Suprapubic skin (tissue), 4 donors: ENCODE data around the gene PIK3CD. TPM values are rescaled to one million over a fixed set of nuclear protein-coding genes. Genes with fewer than 3 reads are reported as not detected.

Source experiments
- DNase-seq, 2 donors: peaks; one replicate each; pipeline ENCODE4 v3.0.0-alpha.2; 2019; ENCODE audit warnings: low spot score in 2 of 2
- H3K27ac ChIP-seq: fragments of 200-600 bp; sonication (generic); one replicate; pipeline ENCODE4 v1.5.1; 2019
- H3K27me3 ChIP-seq: fragments of 200-600 bp; sonication (generic); one replicate; pipeline ENCODE4 v1.5.1; 2019
- H3K36me3 ChIP-seq: fragments of 200-600 bp; sonication (generic); one replicate; pipeline ENCODE4 v1.5.1; 2019
- H3K4me1 ChIP-seq: fragments of 200-600 bp; sonication (generic); one replicate; pipeline ENCODE4 v1.5.1; 2019
- H3K4me3 ChIP-seq: fragments of 200-600 bp; sonication (generic); one replicate; pipeline ENCODE4 v1.5.1; 2019; ENCODE audit warnings: mild to moderate bottlenecking
- H3K9me3 ChIP-seq: fragments of 200-600 bp; sonication (generic); one replicate; pipeline ENCODE4 v1.5.1; 2019
- CTCF ChIP-seq, 2 donors: fragments of 200-600 bp in 1 of 2; fragments of 450-650 bp in 1 of 2; sonication (generic) in 1 of 2; IDR thresholded peaks; one replicate each; pipeline ENCODE4 v1.5.1; 2016 to 2019; ENCODE audit warnings: antibody characterized with exemption in 2 of 2, mild to moderate bottlenecking in 1 of 2, moderate library complexity in 1 of 2
- EP300 ChIP-seq: sonication (generic); formaldehyde crosslinking; IDR thresholded peaks from one replicate; pipeline ENCODE4 v1.6.1; 2017; ENCODE audit warnings: antibody characterized with exemption
- POLR2A ChIP-seq, 2 donors: fragments of 450-650 bp; IDR thresholded peaks; one replicate each; pipeline ENCODE4 v1.6.1; 2017; ENCODE audit warnings: antibody characterized with exemption in 2 of 2, mild to moderate bottlenecking in 2 of 2, moderate library complexity in 2 of 2
- POLR2AphosphoS5 ChIP-seq, 3 donors: sonication (generic); formaldehyde crosslinking; IDR thresholded peaks; one replicate each; pipeline ENCODE4 v1.6.1; 2017; ENCODE audit warnings: antibody characterized with exemption in 3 of 3
- WGBS: methylation state at CpG from one replicate; pipeline ENCODE4 v1.1.5; 2018; 5-methylcytosine and 5-hydroxymethylcytosine counted together
- total RNA-seq, 4 donors: library from RNA; depleted of rRNA; stranded (reverse); fragments of >200 nt; gene quantifications; one replicate each; pipeline ENCODE4 v1.1.0, GENCODE V29; 2016

Gene PIK3CD
- total RNA-seq: 1 to 10 TPM; 4.0 to 8.6 (median 6.4) TPM

DNA sequence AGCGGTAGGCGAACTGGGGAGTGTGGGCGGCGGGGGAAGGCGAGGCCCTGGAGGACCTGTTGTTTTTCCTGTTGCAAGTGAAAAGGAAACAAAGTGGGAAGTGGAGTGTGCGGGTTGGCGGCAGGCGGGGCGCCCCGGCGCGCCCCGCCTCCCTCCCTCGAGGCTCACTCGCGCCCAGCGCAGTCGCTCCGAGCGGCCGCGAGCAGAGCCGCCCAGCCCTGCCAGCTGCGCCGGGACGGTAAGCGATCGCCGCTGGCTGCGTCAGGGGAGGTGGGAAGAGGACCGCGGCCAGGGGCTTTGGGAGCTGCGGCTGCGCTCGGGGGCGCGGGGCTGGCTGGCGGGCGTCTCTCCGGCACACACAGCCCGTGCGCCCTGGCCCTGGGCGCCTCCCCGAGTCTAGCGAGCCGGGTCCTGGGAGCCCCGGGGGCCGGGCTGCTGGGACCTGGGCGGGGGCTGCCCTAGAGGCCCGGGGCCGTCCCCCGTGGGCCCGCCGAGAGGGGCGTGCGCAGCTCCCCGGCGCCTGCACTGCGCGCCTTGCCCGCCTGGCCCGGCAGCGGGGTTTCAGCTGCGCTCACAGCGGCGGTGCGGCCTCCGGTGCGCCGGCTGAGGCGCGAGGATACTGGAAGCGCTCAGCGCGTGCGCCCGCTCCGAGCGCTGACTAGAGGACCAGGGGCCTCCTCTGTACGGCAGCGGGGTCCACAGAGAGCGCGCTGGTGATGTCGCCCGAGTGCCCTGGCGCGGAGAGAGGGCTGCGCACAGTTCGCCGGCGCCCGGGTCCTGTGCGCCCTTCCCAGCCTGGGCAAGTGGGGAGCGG is at the start of gene PIK3CD:
Gene PIK3CD (plus strand): TSS at position 167 of the 814 bp plus-strand sequence. CDS start 58,725 bp downstream, outside the sequence.
- no peaks in the 10 kb centered on the region for H3K36me3 ChIP-seq
- WGBS: 0% methylated on average over 6 of the region's 94 CpGs
- no peaks in the 10 kb centered on the region for H3K9me3 ChIP-seq
- TF ChIP-seq EP300: no peak
- TF ChIP-seq CTCF (IDR thresholded peaks at IDR 0.05): no peak
- no peak for TF ChIP-seq POLR2AphosphoS5 (IDR thresholded peaks at IDR 0.05)
- TF ChIP-seq POLR2A (IDR thresholded peaks at IDR 0.05): no peak
- peaks cover 14% of the 10 kb centered on the region for H3K4me1 ChIP-seq
- peak within 1 kb of the TSS; percentile 66 for H3K27ac ChIP-seq
- peak within 1 kb of the TSS; percentile 59 for H3K4me3 ChIP-seq
- peaks cover 35% of the 10 kb centered on the region for H3K27me3 ChIP-seq
- no peak for DNase-seq

- peak in 1 of 2 donors; percentile 67 for DNase-seq
- no peak overlapping the region for H3K27ac ChIP-seq
- 87% methylated on average over 17 of the region's 26 CpGs for WGBS
These were observed 49.4 kb upstream of the PIK3CD start for GRCh38 chr1:9601942-9602793.

DNA sequence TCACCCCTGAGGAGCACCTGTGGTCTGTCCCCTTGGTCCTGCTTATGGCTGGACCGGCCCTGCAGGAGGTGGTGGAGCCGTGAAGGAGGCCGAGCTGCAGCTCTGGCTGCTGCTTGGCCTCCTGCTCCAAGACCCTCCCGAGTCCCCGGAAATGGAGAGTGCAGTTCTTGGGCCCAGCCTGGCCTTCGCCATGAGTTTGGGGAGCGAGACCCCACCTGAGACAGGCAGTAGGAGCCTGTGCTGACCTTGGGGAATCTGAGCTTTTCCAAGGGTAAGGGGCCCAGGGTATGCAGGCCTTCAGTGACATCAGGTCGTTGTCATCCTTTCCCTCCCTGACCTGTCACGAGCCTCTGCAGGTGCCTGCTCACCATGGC is 48.8 kb upstream of the PIK3CD start:
- H3K27me3 ChIP-seq: no peaks in the 10 kb centered on the region
- TF ChIP-seq CTCF (IDR thresholded peaks at IDR 0.05) (no peak), EP300 (no peak), POLR2A (IDR thresholded peaks at IDR 0.05) (no peak), POLR2AphosphoS5 (IDR thresholded peaks at IDR 0.05) (no peak)
- no peak overlapping the region for H3K4me3 ChIP-seq
- peaks cover 91% of the 10 kb centered on the region for H3K36me3 ChIP-seq
- no peaks in the 10 kb centered on the region for H3K4me1 ChIP-seq
- no CpG with 5 or more reads among the region's 9 CpGs for WGBS
- no peak overlapping the region for H3K27ac ChIP-seq
- DNase-seq: peak in 1 of 2 donors; percentile 56
- H3K9me3 ChIP-seq: no peaks in the 10 kb centered on the region

More at GRCh38 chr1:9601942-9602793, 49.4 kb upstream of the PIK3CD start:
- Histone ChIP-seq H3K27me3 (no peaks in the 10 kb centered on the region), H3K4me3 (no peak overlapping the region), H3K9me3 (no peaks in the 10 kb centered on the region), H3K36me3 (peaks cover 91% of the 10 kb centered on the region), H3K4me1 (no peaks in the 10 kb centered on the region)
- TF ChIP-seq CTCF (IDR thresholded peaks at IDR 0.05): no peak

DNA sequence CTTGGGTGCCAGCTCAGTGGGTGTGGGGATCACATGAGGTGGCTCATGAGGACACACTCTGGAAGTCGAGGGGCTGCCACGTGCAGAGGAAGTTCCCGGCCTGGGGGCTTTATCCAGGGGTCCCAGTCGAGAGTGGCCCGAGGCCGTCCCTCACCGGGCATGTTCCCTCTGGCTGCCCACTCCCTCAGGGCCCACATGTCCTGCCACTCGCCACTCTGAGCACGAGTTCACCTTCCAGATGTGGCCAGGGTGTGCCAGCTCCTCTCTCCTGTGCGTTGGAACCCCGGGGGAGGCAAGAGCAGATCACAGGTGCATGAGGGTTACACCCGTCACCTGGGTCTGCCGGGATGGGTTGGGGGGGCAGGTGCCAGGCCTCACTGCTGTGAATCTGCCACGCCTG is 48.2 kb upstream of the PIK3CD start:
- Histone ChIP-seq H3K4me3 (no peak overlapping the region), H3K36me3 (peaks cover 91% of the 10 kb centered on the region), H3K27me3 (no peaks in the 10 kb centered on the region), H3K9me3 (no peaks in the 10 kb centered on the region), H3K4me1 (no peaks in the 10 kb centered on the region), H3K27ac (no peak overlapping the region)
- 91% methylated on average over 14 of the region's 14 CpGs for whole genome bisulfite sequencing
- no peak for TF ChIP-seq CTCF (IDR thresholded peaks at IDR 0.05)
- no peak for TF ChIP-seq POLR2AphosphoS5 (IDR thresholded peaks at IDR 0.05)
- TF ChIP-seq POLR2A (IDR thresholded peaks at IDR 0.05): no peak
- no peak for TF ChIP-seq EP300
- peak in 1 of 2 donors; percentile 75 for DNase-seq
